Loucy (cell line): Measurements from ENCODE around the gene FLT3LG.

Experiments
- H2AFZ ChIP-seq: fragments of 200-600 bp; sonication (generic); 2 replicates; pipeline ENCODE4 v1.6.0; 2016; ENCODE audit warnings: antibody characterized with exemption, mild to moderate bottlenecking, low read length, moderate library complexity
- H3F3A ChIP-seq: fragments of 200-600 bp; 2 replicates; pipeline ENCODE4 v1.6.0; 2016; ENCODE audit warnings: antibody characterized with exemption, low read depth, mild to moderate bottlenecking
- H3K27me3 ChIP-seq: fragments of 200-600 bp; sonication (generic); 2 replicates; pipeline ENCODE4 v1.6.1; 2014; ENCODE audit warnings: low read length, mild to moderate bottlenecking; ENCODE audit not compliant: insufficient read depth, poor library complexity, severe bottlenecking
- H3K36me3 ChIP-seq: fragments of 200-600 bp; sonication (generic); 2 replicates; pipeline ENCODE4 v1.6.1; 2016; ENCODE audit warnings: low read length; ENCODE audit not compliant: insufficient read depth
- H3K4me1 ChIP-seq: fragments of 200-600 bp; sonication (generic); 2 replicates; pipeline ENCODE4 v1.5.1; 2014; ENCODE audit warnings: low read length, mild to moderate bottlenecking; ENCODE audit not compliant: insufficient read depth, poor library complexity, severe bottlenecking
- H3K4me2 ChIP-seq: fragments of 200-600 bp; sonication (generic); 2 replicates; pipeline ENCODE4 v1.6.0; 2014; ENCODE audit warnings: antibody characterized with exemption, low read length, low read depth, mild to moderate bottlenecking; ENCODE audit not compliant: poor library complexity, severe bottlenecking
- H3K4me3 ChIP-seq: fragments of 200-600 bp; sonication (generic); 2 replicates; pipeline ENCODE4 v1.5.1; 2014; ENCODE audit warnings: low read length, mild to moderate bottlenecking, mixed read lengths; ENCODE audit not compliant: poor library complexity, severe bottlenecking
- H3K79me2 ChIP-seq: fragments of 200-600 bp; sonication (generic); 2 replicates; pipeline ENCODE4 v1.6.1; 2014; ENCODE audit warnings: low read length; ENCODE audit not compliant: insufficient read depth
- H3K9ac ChIP-seq: fragments of 200-600 bp; sonication (generic); 2 replicates; pipeline ENCODE4 v1.6.0; 2014; ENCODE audit warnings: mild to moderate bottlenecking, low read depth, low read length, moderate library complexity; ENCODE audit not compliant: poor library complexity, severe bottlenecking
- H3K9me2 ChIP-seq: fragments of 200-600 bp; sonication (generic); replicated peaks from 2 replicates; pipeline ENCODE4 v1.6.1; 2016; ENCODE audit warnings: low read depth, low read length, mixed read lengths
- H3K9me3 ChIP-seq: fragments of 200-600 bp; sonication (generic); 2 replicates; pipeline ENCODE4 v1.6.1; 2014; ENCODE audit warnings: mild to moderate bottlenecking, antibody characterized with exemption, low read length, low read depth; ENCODE audit not compliant: insufficient read depth
- H4K20me1 ChIP-seq: fragments of 200-600 bp; sonication (generic); 2 replicates; pipeline ENCODE4 v1.6.0; 2014; ENCODE audit warnings: antibody characterized with exemption, low read length, mild to moderate bottlenecking; ENCODE audit not compliant: insufficient read depth, poor library complexity, severe bottlenecking
- CTCF ChIP-seq: fragments of 200-600 bp; sonication (generic); conservative IDR thresholded peaks from 2 replicates; pipeline ENCODE4 v1.5.1; 2014; ENCODE audit warnings: mild to moderate bottlenecking, antibody characterized with exemption, low read length
- EZH2phosphoT487 ChIP-seq: fragments of 200-600 bp; IDR thresholded peaks from 2 replicates; pipeline ENCODE4 v1.6.1; 2018; ENCODE audit warnings: antibody characterized with exemption, mild to moderate bottlenecking, moderate library complexity, borderline replicate concordance

The FLT3LG gene

GRCh38 chr19:49512970-49513745 lies 39.1 kb downstream of the FLT3LG start:
- Histone ChIP-seq H3K4me1 (peaks cover 24% of the 10 kb centered on the region), H3K9ac (peak overlapping the region; percentile 84), H4K20me1 (no peaks in the 10 kb centered on the region), H3K4me2 (peak overlapping the region; percentile 93), H3K9me2 (no peaks in the 10 kb centered on the region), H3F3A (no peaks in the 10 kb centered on the region), H3K4me3 (peak overlapping the region; percentile 92), H2AFZ (peak overlapping the region; percentile 99), H3K36me3 (no peaks in the 10 kb centered on the region), H3K79me2 (no peaks in the 10 kb centered on the region), H3K27me3 (no peaks in the 10 kb centered on the region), H3K9me3 (no peaks in the 10 kb centered on the region)
- TF ChIP-seq EZH2phosphoT487 (no peak), CTCF (no peak)

GRCh38 chr19:49513746-49514118 lies 39.7 kb downstream of the FLT3LG start:
- Histone ChIP-seq H3K27me3 (no peaks in the 10 kb centered on the region), H3K4me2 (peak overlapping the region; percentile 93), H3K9me2 (no peaks in the 10 kb centered on the region), H4K20me1 (no peaks in the 10 kb centered on the region), H3K4me3 (peak overlapping the region; percentile 92), H3K79me2 (no peaks in the 10 kb centered on the region), H3K36me3 (no peaks in the 10 kb centered on the region), H3F3A (no peaks in the 10 kb centered on the region), H3K9me3 (no peaks in the 10 kb centered on the region), H3K4me1 (peaks cover 24% of the 10 kb centered on the region), H3K9ac (peak overlapping the region; percentile 84), H2AFZ (peak overlapping the region; percentile 99)
- TF ChIP-seq CTCF, result no peak
- no peak for TF ChIP-seq EZH2phosphoT487

- H2AFZ ChIP-seq, result no peak overlapping the region
- peaks cover 24% of the 10 kb centered on the region for H3K4me1 ChIP-seq
- no peak overlapping the region for H3K4me3 ChIP-seq
- H3K9me3 ChIP-seq, result no peaks in the 10 kb centered on the region
- H3K36me3 ChIP-seq, result no peaks in the 10 kb centered on the region
- H3K4me2 ChIP-seq, result peak overlapping the region; percentile 93
- H3F3A ChIP-seq, result no peaks in the 10 kb centered on the region
- no peaks in the 10 kb centered on the region for H3K27me3 ChIP-seq
- no peaks in the 10 kb centered on the region for H3K79me2 ChIP-seq
- H4K20me1 ChIP-seq, result no peaks in the 10 kb centered on the region
- no peak for TF ChIP-seq CTCF
- no peak for TF ChIP-seq EZH2phosphoT487
- H3K9me2 ChIP-seq, result no peaks in the 10 kb centered on the region
- H3K9ac ChIP-seq, result no peak overlapping the region
Observed at GRCh38 chr19:49514151-49514550, 40.1 kb downstream of the FLT3LG start.
